Parathyroid adenoma (tissue), 2 donors: ENCODE results near the gene PISD.

Source experiments
- H2AFZ ChIP-seq: fragments of 300-600 bp; sonication (generic); one replicate; pipeline ENCODE4 v1.7.0; 2017; ENCODE audit warnings: antibody characterized with exemption, mild to moderate bottlenecking
- H3K27ac ChIP-seq: fragments of 300-600 bp; sonication (generic); one replicate; pipeline ENCODE4 v1.7.0; 2017
- H3K27me3 ChIP-seq: fragments of 300-600 bp; sonication (generic); one replicate; pipeline ENCODE4 v1.7.0; 2017; ENCODE audit warnings: low read length; ENCODE audit not compliant: control insufficient read depth, insufficient read depth
- H3K36me3 ChIP-seq: fragments of 300-600 bp; sonication (generic); one replicate; pipeline ENCODE4 v1.7.0; 2017; ENCODE audit warnings: low read length; ENCODE audit not compliant: control insufficient read depth, insufficient read depth
- H3K4me1 ChIP-seq: fragments of 300-600 bp; sonication (generic); one replicate; pipeline ENCODE4 v1.7.0; 2017; ENCODE audit warnings: control low read depth
- H3K4me2 ChIP-seq: fragments of 300-600 bp; sonication (generic); one replicate; pipeline ENCODE4 v1.7.0; 2017; ENCODE audit warnings: low read length
- H3K4me3 ChIP-seq: fragments of 300-600 bp; sonication (generic); one replicate; pipeline ENCODE4 v1.7.0; 2017; ENCODE audit warnings: low read depth, low read length
- H3K79me2 ChIP-seq: fragments of 300-600 bp; sonication (generic); one replicate; pipeline ENCODE4 v1.7.0; 2017; ENCODE audit warnings: control low read depth
- H3K9ac ChIP-seq: fragments of 300-600 bp; sonication (generic); one replicate; pipeline ENCODE4 v1.7.0; 2017; ENCODE audit warnings: mild to moderate bottlenecking
- H3K9me3 ChIP-seq: fragments of 300-600 bp; sonication (generic); one replicate; pipeline ENCODE4 v1.7.0; 2017; ENCODE audit warnings: low read length; ENCODE audit not compliant: control insufficient read depth
- CTCF ChIP-seq: fragments of 300-600 bp; sonication (generic); IDR thresholded peaks from one replicate; pipeline ENCODE4 v1.7.0; 2017; ENCODE audit warnings: antibody characterized with exemption, mild to moderate bottlenecking
- donor health status: primary hyperparathyroidism.

Gene PISD

GRCh38 chr22:31623592-31624304 is 38.3 kb downstream of the PISD start:
- H3K4me3 ChIP-seq = no peak overlapping the region
- no peaks in the 10 kb centered on the region for H3K27me3 ChIP-seq
- H3K36me3 ChIP-seq = no peaks in the 10 kb centered on the region
- no peak overlapping the region for H2AFZ ChIP-seq
- H3K4me1 ChIP-seq = peaks cover 5% of the 10 kb centered on the region
- H3K4me2 ChIP-seq = no peak overlapping the region
- no peak overlapping the region for H3K9ac ChIP-seq
- no peak overlapping the region for H3K27ac ChIP-seq
- no peak for TF ChIP-seq CTCF
- H3K9me3 ChIP-seq = no peaks in the 10 kb centered on the region
- no peaks in the 10 kb centered on the region for H3K79me2 ChIP-seq

- H3K79me2 ChIP-seq = no peaks in the 10 kb centered on the region
- no peak overlapping the region for H3K4me3 ChIP-seq
- peaks cover 5% of the 10 kb centered on the region for H3K4me1 ChIP-seq
- H3K4me2 ChIP-seq = no peak overlapping the region
- no peaks in the 10 kb centered on the region for H3K27me3 ChIP-seq
- no peak for TF ChIP-seq CTCF
- H3K9me3 ChIP-seq = no peaks in the 10 kb centered on the region
- no peak overlapping the region for H3K9ac ChIP-seq
- no peak overlapping the region for H2AFZ ChIP-seq
- H3K27ac ChIP-seq = no peak overlapping the region
- no peaks in the 10 kb centered on the region for H3K36me3 ChIP-seq
Measured at GRCh38 chr22:31622980-31623379, 39.0 kb downstream of the PISD start.

- H3K79me2 ChIP-seq = no peaks in the 10 kb centered on the region
- no peak overlapping the region for H3K4me3 ChIP-seq
- no peaks in the 10 kb centered on the region for H3K27me3 ChIP-seq
- H3K9me3 ChIP-seq = no peaks in the 10 kb centered on the region
- no peaks in the 10 kb centered on the region for H3K36me3 ChIP-seq
- peaks cover 3% of the 10 kb centered on the region for H3K4me1 ChIP-seq
- no peak overlapping the region for H3K4me2 ChIP-seq
- no peak overlapping the region for H3K27ac ChIP-seq
- no peak overlapping the region for H2AFZ ChIP-seq
- no peak overlapping the region for H3K9ac ChIP-seq
- TF ChIP-seq CTCF = no peak
Measured at GRCh38 chr22:31621507-31622124, 40.4 kb downstream of the PISD start.

GRCh38 chr22:31620756-31621480 is 41.1 kb downstream of the PISD start:
- no peaks in the 10 kb centered on the region for H3K36me3 ChIP-seq
- no peak overlapping the region for H2AFZ ChIP-seq
- H3K27ac ChIP-seq = no peak overlapping the region

More at GRCh38 chr22:31620756-31621480, 41.1 kb downstream of the PISD start:
- H3K79me2 ChIP-seq = no peaks in the 10 kb centered on the region
- no peak overlapping the region for H3K9ac ChIP-seq
- H3K4me2 ChIP-seq = no peak overlapping the region
- no peak for TF ChIP-seq CTCF
- H3K27me3 ChIP-seq = no peaks in the 10 kb centered on the region
- no peaks in the 10 kb centered on the region for H3K9me3 ChIP-seq
- no peaks in the 10 kb centered on the region for H3K4me1 ChIP-seq
- no peak overlapping the region for H3K4me3 ChIP-seq
